Subcutaneous adipose tissue (tissue), 4 donors: Measurements from ENCODE around the gene NOM1. TPM values are rescaled to one million over a fixed set of nuclear protein-coding genes. Genes with fewer than 3 reads are reported as not detected.

Source experiments
- total RNA-seq, 4 donors: library from RNA; depleted of rRNA; stranded (reverse); fragments of >200 nt; gene quantifications; one replicate each; pipeline ENCODE4 v1.1.0, GENCODE V29; 2016
- TF ChIP-seq, protein P1 (sequence below): fragments of 450-650 bp; IDR thresholded peaks from one replicate; pipeline ENCODE4 v1.5.1; 2016; ENCODE audit warnings: low read depth, mild to moderate bottlenecking, control low read depth, antibody characterized with exemption, moderate library complexity

Gene NOM1
- total RNA-seq, 4 donors from 2014 or later, result 12.7 to 25.1 (median 18.7) TPM

DNA sequence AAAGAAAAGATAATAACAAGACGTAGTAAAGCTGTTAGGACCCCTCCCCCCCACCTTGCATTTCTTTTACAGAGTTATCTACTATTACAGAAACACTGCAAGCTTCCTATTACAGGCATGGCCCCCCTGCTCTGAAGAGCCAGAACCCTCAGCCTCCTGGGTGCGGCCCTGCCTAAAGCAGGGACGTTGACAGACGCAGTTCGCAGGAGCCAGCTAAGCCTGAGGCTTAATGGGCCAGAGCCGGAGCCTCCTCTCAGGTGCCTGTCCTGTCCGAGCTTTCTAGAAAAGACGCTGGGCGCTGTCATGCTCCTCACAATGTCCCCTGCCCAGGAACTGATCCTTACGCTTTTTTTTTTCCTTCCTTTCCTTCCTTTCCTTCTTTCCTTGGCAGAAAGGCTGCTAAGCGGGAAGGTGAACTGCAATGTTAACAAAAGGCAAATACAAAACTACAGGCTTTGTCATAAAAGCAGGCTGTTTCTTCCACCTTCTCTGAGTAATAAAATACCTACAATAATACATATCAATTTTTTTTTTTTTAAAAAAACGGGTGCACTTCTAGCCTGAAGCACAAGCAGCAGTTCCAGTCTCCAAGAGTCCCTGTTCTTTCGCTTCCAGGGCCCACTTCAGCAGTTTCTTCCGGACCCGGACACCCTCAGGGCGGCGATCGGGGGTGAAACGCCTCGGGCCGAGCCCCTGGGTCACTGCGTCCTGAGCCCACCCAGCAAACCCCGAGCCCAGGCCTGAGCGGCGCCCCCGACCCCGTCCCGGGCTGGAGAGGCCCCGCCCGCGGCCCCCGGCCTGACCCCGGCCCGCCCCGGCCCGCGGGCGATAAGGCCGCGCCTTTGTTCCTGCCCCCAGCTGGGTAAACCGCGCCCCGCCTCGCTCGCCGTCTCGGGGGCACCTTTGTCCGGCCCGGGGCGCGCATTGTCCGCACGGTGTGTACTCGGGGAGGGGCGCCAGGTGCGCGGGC, 49.8 kb downstream of the NOM1 start:
- TF ChIP-seq, protein P1, sequence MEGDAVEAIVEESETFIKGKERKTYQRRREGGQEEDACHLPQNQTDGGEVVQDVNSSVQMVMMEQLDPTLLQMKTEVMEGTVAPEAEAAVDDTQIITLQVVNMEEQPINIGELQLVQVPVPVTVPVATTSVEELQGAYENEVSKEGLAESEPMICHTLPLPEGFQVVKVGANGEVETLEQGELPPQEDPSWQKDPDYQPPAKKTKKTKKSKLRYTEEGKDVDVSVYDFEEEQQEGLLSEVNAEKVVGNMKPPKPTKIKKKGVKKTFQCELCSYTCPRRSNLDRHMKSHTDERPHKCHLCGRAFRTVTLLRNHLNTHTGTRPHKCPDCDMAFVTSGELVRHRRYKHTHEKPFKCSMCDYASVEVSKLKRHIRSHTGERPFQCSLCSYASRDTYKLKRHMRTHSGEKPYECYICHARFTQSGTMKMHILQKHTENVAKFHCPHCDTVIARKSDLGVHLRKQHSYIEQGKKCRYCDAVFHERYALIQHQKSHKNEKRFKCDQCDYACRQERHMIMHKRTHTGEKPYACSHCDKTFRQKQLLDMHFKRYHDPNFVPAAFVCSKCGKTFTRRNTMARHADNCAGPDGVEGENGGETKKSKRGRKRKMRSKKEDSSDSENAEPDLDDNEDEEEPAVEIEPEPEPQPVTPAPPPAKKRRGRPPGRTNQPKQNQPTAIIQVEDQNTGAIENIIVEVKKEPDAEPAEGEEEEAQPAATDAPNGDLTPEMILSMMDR, result no peak

DNA sequence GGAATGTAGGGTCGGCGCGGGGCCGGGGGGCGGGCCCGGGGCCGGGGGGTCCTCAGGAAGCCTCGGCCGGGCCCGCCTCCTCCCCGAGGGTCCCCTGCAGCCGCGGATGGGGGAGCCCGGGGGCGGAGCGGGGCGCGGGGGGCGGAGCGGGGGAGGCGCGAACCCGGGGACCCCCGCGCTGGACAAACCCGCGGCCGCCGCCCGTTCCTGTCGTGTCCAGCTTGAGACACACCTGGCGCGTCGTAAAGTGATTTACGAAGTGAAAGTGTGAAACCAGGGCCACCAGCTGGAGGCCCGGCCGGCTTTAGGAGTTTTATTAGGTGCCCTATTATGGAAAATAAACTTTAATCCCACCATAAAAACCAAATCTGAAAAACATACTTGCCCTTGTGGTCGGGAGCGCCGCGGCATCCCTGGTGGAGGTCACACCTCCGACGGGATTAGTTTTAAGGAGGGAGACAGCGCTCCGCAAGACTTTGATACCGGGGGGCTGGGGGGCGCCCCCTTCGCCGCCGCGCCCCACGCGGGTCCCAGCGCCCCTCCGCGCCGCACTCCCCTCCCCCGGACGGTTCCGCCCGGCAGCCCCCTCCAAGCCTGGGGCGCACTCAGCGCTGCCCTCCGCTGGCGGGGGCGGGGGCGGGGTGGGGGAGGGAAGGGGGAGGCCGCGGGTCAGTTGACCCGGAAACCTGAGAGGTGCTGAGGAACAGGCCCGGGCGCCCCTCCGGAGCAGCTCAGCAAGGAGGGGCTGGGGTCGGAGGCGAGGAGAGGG, 50.6 kb downstream of the NOM1 start:
- TF ChIP-seq, protein P1, result no peak

DNA sequence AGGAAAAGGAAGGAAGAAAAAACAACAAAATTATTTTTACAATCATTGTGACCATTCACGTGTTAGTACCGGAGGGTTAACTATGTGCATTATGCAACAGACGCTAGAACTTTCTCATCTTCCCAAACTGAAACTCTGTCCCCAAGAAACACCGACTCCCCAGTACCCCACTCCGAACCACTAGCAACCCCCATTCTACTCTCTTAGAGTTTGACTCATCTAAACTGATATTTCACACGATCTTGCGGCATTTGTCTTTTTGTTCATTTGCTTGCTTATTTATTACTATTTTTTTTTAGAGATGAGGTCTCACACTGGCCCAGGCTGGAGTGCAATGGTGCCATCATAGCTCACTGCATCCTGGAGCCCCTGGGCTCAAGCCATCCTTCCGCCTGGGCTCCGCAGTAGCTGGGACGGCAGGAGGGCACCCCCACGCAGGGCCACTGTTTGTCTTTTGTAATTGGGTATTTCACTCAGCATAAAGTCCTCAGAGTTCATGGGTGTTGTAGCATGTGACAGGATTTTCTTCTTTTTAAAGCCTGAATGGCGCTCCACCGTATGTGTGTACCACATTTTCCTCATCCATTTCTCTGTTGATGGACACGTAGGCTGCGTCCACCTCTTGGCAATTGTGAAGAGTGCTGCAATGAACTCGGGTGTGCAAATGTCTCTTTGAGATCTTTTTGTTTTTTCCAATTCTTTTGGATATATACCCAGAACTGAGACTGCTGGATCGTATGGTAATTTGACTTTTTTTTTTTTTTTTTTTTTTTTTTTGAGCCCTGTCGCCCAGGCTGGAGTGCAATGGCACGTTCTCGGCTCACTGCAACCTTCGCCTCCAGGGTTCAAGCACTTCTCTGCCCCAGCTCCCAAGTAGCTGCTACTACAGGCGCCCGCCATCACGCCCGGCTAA, 51.5 kb downstream of the NOM1 start:
- TF ChIP-seq, protein P1, result no peak

DNA sequence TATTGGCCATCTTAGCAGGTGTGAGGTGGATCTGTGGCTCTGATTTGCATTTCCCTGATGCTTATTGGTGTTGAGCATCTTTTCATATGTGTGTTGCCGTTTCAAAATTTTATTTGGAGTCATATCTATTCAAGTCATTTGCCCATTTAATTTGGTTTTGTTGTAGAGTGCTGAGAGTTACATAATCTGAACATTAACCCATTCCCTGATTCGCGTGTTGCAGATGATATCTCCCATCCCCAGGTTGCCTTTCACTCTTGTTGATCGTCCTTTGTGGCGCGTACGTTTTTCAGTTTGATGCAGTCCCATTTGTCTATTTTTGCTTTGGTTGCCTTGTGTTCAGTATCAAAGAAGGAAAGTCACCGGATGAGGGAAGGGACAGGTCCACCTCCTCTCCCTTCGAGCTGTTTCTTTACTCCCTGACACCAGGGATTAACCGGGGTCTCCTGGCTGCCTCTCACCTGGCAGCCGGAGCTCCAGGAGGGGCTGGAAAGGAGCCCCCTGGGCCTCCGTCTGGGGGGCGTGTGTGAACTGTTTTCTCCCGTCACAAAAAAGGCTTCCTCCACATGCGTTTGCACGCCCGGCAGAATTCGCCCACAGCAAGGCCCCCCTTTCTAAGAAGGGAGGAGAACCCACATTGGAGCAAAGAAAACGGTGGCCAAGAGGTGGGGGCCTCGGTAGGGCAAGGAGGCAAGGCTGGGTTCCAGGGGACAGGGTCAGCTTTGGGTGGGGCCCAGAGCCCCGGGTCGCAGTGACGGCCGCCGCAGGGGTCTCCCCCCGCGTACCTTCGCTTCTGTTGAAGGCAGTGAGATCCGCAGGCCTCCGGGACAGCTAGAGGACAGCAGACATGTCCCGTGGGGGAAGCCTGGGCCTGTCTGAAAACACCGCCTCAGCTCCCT, 52.7 kb downstream of the NOM1 start:
- TF ChIP-seq, protein P1, result no peak

DNA sequence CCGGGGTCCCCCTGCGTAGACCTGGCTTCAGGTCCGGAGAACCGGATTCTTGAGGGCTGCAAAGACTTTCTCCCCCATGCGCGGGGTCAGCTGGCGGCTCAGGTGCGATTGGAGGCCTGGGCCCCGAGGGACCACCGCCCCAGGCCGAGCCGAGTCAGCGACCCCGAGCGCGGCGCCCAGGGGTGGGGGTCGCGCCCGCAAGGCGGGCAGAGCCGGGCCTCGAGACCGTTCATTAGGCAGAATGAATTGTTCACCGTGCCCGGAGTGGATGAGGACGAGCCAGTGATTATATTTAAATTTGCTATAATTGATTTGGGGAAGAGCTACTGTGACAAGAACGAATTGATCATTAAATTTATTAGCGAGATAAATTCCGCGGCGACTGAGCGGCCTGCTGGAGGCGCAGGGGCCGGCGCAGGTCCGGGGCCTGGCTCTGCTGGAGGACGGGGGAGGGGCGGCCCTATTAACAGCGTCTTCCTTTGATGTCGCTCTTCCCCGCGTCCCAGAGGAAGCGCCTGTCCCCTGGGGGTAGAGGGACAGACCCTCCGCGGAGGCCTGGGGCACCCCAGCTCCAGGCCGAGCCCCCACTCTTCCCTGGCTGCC, 53.4 kb downstream of the NOM1 start:
- TF ChIP-seq, protein P1, result no peak

DNA sequence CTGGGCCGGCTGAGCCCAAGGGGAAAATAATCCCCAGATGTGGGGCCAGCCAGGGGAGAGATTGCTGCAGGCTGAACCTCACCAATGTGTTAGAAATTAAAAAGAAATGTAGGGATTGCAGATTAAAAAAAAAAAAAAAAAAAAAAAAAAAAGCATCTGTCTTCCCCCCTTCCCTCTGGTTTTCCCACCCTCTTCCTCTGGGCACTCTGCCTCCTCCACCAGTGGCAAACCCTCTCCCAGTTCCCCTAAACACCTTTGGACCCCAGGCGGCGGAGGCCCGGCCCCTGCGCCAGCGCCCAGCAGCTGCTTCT, 53.9 kb downstream of the NOM1 start:
- TF ChIP-seq, protein P1, result no peak
